PFSK-1 (cell line): Measurements from ENCODE around the gene UNG.

Source experiments
- FOXP2 ChIP-seq: optimal IDR thresholded peaks from 2 replicates; pipeline ENCODE3; 2011; ENCODE audit warnings: borderline replicate concordance, control low read depth, inconsistent platforms; ENCODE audit not compliant: insufficient read depth; ENCODE audit errors: extremely low read length, extremely low read depth
- POLR2AphosphoS5 ChIP-seq: IDR thresholded peaks from 2 replicates; pipeline ENCODE4 v1.6.1; 2012; ENCODE audit warnings: low read depth, mild to moderate bottlenecking, control low read depth, low read length, moderate library complexity
- REST ChIP-seq, 2 experiments: IDR thresholded peaks; 2 replicates each; pipeline versions ENCODE4 v1.6.1 to v1.8.0; 2011 to 2012; ENCODE audit warnings: low read depth in 2 of 2, low read length in 2 of 2, control low read depth in 1 of 2, inconsistent platforms in 1 of 2, mild to moderate bottlenecking in 1 of 2, moderate library complexity in 1 of 2; ENCODE audit not compliant: insufficient read depth in 1 of 2
- SIN3A ChIP-seq: IDR thresholded peaks from 2 replicates; pipeline ENCODE4 v1.6.1; 2012; ENCODE audit warnings: mild to moderate bottlenecking, low read length, moderate library complexity, borderline replicate concordance; ENCODE audit not compliant: insufficient read depth
- TAF1 ChIP-seq: IDR thresholded peaks from 2 replicates; pipeline ENCODE4 v1.6.1; 2012; ENCODE audit warnings: low read length, control low read depth, borderline replicate concordance; ENCODE audit not compliant: insufficient read depth

Gene UNG

GRCh38 chr12:109112720-109113465 is 15.5 kb downstream of the UNG start:
- no peak for TF ChIP-seq FOXP2
- no peak for TF ChIP-seq SIN3A
- TF ChIP-seq TAF1, result no peak
- no peak for TF ChIP-seq POLR2AphosphoS5

- TF ChIP-seq SIN3A (no peak), REST (IDR thresholded peaks at IDR 0.05; ENCODE audit: insufficient read depth in 1 of 2, low read depth in 2 of 2, low read length in 2 of 2) (no peak), FOXP2 (no peak), TAF1 (no peak), POLR2AphosphoS5 (no peak)
These were observed 16.4 kb downstream of the UNG start for GRCh38 chr12:109113661-109114321.

- no peak for TF ChIP-seq REST (IDR thresholded peaks at IDR 0.05; ENCODE audit: insufficient read depth in 1 of 2, low read depth in 2 of 2, low read length in 2 of 2)
- no peak for TF ChIP-seq TAF1
- TF ChIP-seq FOXP2, result no peak
- no peak for TF ChIP-seq POLR2AphosphoS5
- TF ChIP-seq SIN3A, result no peak
These were observed 17.2 kb downstream of the UNG start for GRCh38 chr12:109114644-109115043.

- TF ChIP-seq POLR2AphosphoS5 (no peak), SIN3A (no peak), REST (IDR thresholded peaks at IDR 0.05; ENCODE audit: insufficient read depth in 1 of 2, low read depth in 2 of 2, low read length in 2 of 2) (no peak), FOXP2 (no peak), TAF1 (no peak)
These were observed 18.0 kb downstream of the UNG start for GRCh38 chr12:109115404-109115757.

GRCh38 chr12:109115758-109116610 is 18.6 kb downstream of the UNG start, which contains the start of gene ACACB:
Gene ACACB (plus strand): TSS chr12:109116587. CDS start chr12:109139406, 22,819 bp downstream.
- TF ChIP-seq POLR2AphosphoS5 (no peak), REST (IDR thresholded peaks at IDR 0.05; ENCODE audit: insufficient read depth in 1 of 2, low read depth in 2 of 2, low read length in 2 of 2) (no peak), FOXP2 (no peak), SIN3A (no peak), TAF1 (no peak)
